GM12873 (cell line): ENCODE results near the gene CFI.

Experiments used
- CTCF ChIP-seq: IDR thresholded peaks from 2 replicates; pipeline ENCODE4 v1.5.1; 2012; ENCODE audit warnings: low read depth, mild to moderate bottlenecking, moderate library complexity, low read length, control low read depth; ENCODE audit not compliant: insufficient read depth; ENCODE audit errors: missing control alignments

Gene CFI

GRCh38 chr4:109801895-109802319 is at the start of gene CFI:
TSS of gene CFI (minus strand) at chr4:109801999. CDS start at chr4:109801971, 28 bp downstream.
- TF ChIP-seq CTCF = no peak

- TF ChIP-seq CTCF = no peak
Measured at GRCh38 chr4:109850601-109851000, 48.8 kb upstream of the CFI start.

GRCh38 chr4:109848501-109848900 is 46.7 kb upstream of the CFI start:
- TF ChIP-seq CTCF = no peak

- TF ChIP-seq CTCF = no peak
Measured at GRCh38 chr4:109847896-109848442, 46.2 kb upstream of the CFI start, which contains the start of gene LRIT3. TSS of gene LRIT3 (plus strand) at chr4:109848107. CDS start at chr4:109848202, 95 bp downstream.

GRCh38 chr4:109846395-109847098 is 44.7 kb upstream of the CFI start:
- TF ChIP-seq CTCF = no peak

GRCh38 chr4:109836985-109837384 is 35.2 kb upstream of the CFI start:
- TF ChIP-seq CTCF = no peak

GRCh38 chr4:109833756-109834155 is 32.0 kb upstream of the CFI start:
- TF ChIP-seq CTCF = no peak
